Measurements from ENCODE around the gene SHROOM2. TPM values are rescaled to one million over a fixed set of nuclear protein-coding genes. Genes with fewer than 3 reads are reported as not detected.

SHROOM2 gene, protein sequence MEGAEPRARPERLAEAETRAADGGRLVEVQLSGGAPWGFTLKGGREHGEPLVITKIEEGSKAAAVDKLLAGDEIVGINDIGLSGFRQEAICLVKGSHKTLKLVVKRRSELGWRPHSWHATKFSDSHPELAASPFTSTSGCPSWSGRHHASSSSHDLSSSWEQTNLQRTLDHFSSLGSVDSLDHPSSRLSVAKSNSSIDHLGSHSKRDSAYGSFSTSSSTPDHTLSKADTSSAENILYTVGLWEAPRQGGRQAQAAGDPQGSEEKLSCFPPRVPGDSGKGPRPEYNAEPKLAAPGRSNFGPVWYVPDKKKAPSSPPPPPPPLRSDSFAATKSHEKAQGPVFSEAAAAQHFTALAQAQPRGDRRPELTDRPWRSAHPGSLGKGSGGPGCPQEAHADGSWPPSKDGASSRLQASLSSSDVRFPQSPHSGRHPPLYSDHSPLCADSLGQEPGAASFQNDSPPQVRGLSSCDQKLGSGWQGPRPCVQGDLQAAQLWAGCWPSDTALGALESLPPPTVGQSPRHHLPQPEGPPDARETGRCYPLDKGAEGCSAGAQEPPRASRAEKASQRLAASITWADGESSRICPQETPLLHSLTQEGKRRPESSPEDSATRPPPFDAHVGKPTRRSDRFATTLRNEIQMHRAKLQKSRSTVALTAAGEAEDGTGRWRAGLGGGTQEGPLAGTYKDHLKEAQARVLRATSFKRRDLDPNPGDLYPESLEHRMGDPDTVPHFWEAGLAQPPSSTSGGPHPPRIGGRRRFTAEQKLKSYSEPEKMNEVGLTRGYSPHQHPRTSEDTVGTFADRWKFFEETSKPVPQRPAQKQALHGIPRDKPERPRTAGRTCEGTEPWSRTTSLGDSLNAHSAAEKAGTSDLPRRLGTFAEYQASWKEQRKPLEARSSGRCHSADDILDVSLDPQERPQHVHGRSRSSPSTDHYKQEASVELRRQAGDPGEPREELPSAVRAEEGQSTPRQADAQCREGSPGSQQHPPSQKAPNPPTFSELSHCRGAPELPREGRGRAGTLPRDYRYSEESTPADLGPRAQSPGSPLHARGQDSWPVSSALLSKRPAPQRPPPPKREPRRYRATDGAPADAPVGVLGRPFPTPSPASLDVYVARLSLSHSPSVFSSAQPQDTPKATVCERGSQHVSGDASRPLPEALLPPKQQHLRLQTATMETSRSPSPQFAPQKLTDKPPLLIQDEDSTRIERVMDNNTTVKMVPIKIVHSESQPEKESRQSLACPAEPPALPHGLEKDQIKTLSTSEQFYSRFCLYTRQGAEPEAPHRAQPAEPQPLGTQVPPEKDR (N-terminal part only)
- total RNA-seq, result 3.0 and 4.5 TPM in 2 replicates

DNA sequence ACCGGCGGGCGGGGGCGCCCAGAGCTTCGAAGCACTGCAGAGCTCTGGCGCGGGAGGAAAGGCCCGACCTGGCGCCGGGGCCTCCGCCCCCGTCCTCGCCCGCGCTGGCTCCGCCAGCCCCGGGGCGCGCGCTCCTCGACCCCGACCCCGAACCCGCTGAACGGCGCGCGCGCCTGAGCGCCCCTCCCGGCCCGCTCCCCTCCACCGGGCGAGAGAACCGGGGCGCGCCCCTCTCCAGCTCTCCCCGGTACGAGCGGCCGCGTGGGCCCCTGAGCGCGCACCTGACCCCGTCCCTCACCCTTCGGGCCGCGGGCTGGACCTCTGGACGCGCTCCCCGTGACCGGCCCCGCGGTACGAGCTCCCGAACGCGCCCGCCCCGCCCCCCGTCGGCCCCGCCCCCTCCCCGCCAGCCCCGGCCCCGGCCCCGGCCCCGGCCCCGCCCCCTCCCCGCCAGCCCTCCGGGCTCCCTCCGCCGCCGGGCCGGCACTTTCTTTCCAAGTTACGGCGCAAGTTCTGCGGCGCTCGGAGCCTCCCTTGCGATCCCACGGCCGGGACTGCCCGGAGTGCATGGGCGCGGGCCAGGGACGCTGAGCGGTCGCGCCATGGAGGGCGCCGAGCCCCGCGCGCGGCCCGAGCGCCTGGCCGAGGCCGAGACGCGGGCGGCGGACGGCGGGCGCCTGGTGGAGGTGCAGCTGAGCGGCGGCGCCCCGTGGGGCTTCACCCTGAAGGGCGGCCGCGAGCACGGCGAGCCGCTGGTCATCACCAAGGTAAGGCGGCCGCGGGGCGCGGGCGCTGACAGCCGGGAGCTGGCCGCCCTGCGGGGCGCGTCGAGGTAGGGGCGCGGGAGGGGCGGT is at the start of gene SHROOM2:
Gene SHROOM2 (plus strand): TSS at position 486 of the 854 bp plus-strand sequence. CDS start 117 bp downstream, at position 603.

DNA sequence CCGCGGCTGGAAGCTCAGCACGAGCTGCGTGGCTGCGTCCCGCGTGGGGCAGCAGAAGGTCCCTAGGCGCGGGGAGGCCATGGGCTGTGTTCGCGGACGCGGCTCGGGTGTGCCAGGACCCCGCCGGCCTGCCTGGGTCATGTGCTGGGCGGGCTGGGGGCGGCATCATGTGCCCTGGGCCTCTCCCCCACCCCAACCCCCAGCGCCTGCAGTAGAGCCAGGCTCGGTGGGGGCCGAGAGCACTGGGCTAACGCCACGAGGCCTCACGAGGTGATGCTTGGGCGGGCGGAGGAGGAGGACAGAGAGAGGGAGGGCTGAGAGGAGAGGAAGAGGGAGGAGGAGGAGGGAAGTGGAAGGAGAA is 20.5 kb upstream of the SHROOM2 start, which contains the start of gene GPR143:
Gene GPR143 (minus strand): TSS at position 111 of the 361 bp plus-strand sequence. CDS start 30 bp downstream, at position 81.

DNA sequence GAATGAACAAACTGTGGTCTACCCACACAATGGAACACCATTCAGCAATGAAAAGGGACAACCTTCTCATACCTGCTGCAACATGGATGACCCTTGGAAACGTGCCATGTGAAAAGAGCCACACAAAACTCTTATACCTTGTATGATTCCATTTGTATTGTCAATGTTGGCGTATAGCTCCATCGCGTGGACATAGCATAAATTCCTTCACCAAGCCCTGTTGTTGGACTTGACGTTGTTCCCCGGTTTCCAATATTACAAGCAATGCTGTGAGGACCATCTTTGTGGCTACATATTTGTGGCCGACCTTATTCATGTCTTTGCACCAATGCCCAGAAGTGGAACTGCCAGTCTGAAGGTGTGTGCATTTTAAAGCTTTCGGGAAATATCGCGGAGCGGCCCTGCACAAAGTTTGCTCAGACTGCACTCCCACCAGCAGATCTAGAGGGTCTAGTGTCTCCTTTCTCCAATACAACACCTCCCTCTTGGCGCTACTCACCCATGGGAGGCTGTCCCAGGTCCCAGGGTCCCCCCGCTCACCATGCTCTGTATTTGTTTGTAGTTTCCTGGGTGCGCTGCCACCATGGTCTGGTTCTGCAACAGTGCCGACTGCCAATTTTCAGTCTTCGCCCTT is 180.7 kb downstream of the SHROOM2 start, which contains the start of gene CLDN34:
Gene CLDN34 (plus strand): TSS at position 584 of the 634 bp plus-strand sequence. CDS start 0 bp downstream, at position 584.

Other genes starting within 250 kb of the SHROOM2 start
- 0.28 and 1.5 TPM in 2 replicates for gene GPR143, start 20.6 kb upstream of the SHROOM2 start, total RNA-seq
- not detected in 2 replicates for gene CLDN34, start 180.9 kb downstream of the SHROOM2 start, total RNA-seq